SU-DHL-6 (cell line): Measurements from ENCODE around the gene TRUB1.

Source experiments
- EZH2phosphoT487 ChIP-seq: fragments of 200-600 bp; sonication (generic), shearing (Covaris generic); conservative IDR thresholded peaks from 2 replicates; pipeline ENCODE4 v1.6.1; 2018; ENCODE audit warnings: mild to moderate bottlenecking, antibody characterized with exemption, low read length, moderate library complexity, mixed read lengths
- TF ChIP-seq, protein P1 (sequence below): fragments of 200-600 bp; sonication (generic); IDR thresholded peaks from one replicate; pipeline ENCODE4 v1.5.1; 2017; ENCODE audit warnings: antibody characterized with exemption, mild to moderate bottlenecking, low read length, moderate library complexity; ENCODE audit not compliant: insufficient read depth, poor library complexity, severe bottlenecking

DNA sequence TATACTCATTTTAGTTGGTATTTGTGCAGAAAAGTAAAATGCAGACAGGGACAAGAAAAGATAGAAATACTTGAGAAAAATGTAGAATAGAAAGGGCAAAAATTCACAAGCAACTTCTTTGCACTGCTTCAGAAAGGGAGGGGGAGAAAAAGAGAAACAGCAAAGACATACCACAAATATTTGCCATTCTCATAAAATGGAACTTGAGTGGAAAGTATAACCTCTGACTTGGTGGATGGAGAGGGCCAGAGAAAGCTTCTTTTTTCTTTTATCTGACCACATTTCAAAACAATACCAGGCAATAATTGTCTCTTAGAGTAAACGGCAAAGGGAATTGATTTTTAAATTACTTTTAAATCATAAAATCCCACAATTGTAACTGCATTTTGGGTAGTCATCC is 35.8 kb upstream of the TRUB1 start:
- TF ChIP-seq, protein P1, sequence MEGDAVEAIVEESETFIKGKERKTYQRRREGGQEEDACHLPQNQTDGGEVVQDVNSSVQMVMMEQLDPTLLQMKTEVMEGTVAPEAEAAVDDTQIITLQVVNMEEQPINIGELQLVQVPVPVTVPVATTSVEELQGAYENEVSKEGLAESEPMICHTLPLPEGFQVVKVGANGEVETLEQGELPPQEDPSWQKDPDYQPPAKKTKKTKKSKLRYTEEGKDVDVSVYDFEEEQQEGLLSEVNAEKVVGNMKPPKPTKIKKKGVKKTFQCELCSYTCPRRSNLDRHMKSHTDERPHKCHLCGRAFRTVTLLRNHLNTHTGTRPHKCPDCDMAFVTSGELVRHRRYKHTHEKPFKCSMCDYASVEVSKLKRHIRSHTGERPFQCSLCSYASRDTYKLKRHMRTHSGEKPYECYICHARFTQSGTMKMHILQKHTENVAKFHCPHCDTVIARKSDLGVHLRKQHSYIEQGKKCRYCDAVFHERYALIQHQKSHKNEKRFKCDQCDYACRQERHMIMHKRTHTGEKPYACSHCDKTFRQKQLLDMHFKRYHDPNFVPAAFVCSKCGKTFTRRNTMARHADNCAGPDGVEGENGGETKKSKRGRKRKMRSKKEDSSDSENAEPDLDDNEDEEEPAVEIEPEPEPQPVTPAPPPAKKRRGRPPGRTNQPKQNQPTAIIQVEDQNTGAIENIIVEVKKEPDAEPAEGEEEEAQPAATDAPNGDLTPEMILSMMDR, result no peak
- no peak for TF ChIP-seq EZH2phosphoT487
